Measurements from ENCODE around the gene BTBD9. TPM values are rescaled to one million over a fixed set of nuclear protein-coding genes. Genes with fewer than 3 reads are reported as not detected.

BTBD9 gene
- total and polyA plus RNA-seq, 9 of the 15 experiments (the other 6 are each of a cell fraction or from before 2014, with no cell fraction given), result 0.08 to 1.6 (median 0.58) TPM

DNA sequence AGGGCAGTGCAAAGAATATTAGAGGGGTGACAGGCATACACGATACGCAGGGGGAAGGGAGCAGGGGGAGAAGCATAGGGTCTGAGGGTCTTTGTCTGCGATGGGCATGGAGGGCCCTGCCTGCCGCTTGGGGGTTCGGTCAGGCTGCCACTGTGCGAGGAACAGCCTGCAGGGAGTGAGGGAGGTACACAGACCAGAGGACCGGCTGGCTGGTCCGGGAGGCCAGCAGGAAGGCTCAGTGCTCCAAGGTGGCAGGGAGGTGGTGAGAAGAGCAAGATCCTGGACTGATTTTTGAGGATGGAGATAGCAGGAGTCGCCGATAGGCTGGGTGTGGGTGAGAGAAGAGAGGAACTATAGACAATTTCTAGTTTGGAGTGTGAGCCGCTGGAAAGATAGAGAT, 481.8 kb downstream of the BTBD9 start:
- in situ Hi-C loops (cut with MboI), result no loop called here
- H3K9me1 ChIP-seq (ENCODE audit: control insufficient read depth, insufficient read depth, low read length), result no peaks in the 10 kb centered on the region
- no peak overlapping the region for H3K9ac ChIP-seq (ENCODE audit: insufficient read depth in 1 of 2, low read depth in 2 of 2, low read length in 2 of 2)
- no peaks in the 10 kb centered on the region for H3K79me2 ChIP-seq (ENCODE audit: control insufficient read depth, insufficient read depth, low read length)
- H3K27me3 ChIP-seq (ENCODE audit: control insufficient read depth in 2 of 2, insufficient read depth in 2 of 2, low read length in 2 of 2), result peaks cover 0 to 7% of the 10 kb centered on the region in 2 experiments; a peak in 1 of 5 replicates
- FAIRE-seq (no peak), DNase-seq (ENCODE audit: extremely low read depth in 1 of 4, low spot score in 3 of 4) (no peak), ATAC-seq (no peak)
- H3K4me1 ChIP-seq (replicated peaks in 1 of 2; ENCODE audit: control insufficient read depth in 2 of 2, insufficient read depth in 2 of 2, low read length in 2 of 2), result peaks cover 0 to 6% of the 10 kb centered on the region in 2 experiments; a peak in 1 of 5 replicates
- no TSS peak for BruUV-seq (replicated peaks)
- H3K4me3 ChIP-seq, result no peak overlapping the region
- peaks cover 7% of the 10 kb centered on the region; the same call in 1 of the 2 replicates for H4K20me1 ChIP-seq (replicated peaks; ENCODE audit: control insufficient read depth, insufficient read depth, low read length)
- CTCF ChIA-PET (ENCODE audit: low intra/inter-chr PET ratio), result no interaction called here
- no peaks in the 10 kb centered on the region for H3K9me3 ChIP-seq (replicated peaks; ENCODE audit: control insufficient read depth, insufficient read depth, low read depth, low read length)
- no peaks in the 10 kb centered on the region for H3K36me3 ChIP-seq (ENCODE audit: control insufficient read depth, insufficient read depth, low read length)
- intact Hi-C loops (cut with micrococcal nuclease), result no loop called here
- 58% methylated on average over 10 of the region's 11 CpGs for WGBS (ENCODE audit: insufficient coverage, low coverage, missing lambda C conversion rate)
- no peak overlapping the region for H2AFZ ChIP-seq (ENCODE audit: low read depth, low read length)
- POLR2A ChIA-PET, result no interaction called here
- H3K27ac ChIP-seq (ENCODE audit: extremely low read depth, low read depth, low read length), result no peak overlapping the region
- H3K4me2 ChIP-seq (ENCODE audit: insufficient read depth, low read length), result no peak overlapping the region
- TF ChIP-seq, protein P1, sequence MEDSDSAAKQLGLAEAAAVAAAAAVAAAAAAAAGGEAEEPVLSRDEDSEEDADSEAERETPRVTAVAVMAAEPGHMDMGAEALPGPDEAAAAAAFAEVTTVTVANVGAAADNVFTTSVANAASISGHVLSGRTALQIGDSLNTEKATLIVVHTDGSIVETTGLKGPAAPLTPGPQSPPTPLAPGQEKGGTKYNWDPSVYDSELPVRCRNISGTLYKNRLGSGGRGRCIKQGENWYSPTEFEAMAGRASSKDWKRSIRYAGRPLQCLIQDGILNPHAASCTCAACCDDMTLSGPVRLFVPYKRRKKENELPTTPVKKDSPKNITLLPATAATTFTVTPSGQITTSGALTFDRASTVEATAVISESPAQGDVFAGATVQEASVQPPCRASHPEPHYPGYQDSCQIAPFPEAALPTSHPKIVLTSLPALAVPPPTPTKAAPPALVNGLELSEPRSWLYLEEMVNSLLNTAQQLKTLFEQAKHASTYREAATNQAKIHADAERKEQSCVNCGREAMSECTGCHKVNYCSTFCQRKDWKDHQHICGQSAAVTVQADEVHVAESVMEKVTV (CRISPR knock-in tag; IDR thresholded peaks at IDR 0.05), result no peak
- no peak for TF ChIP-seq SAFB2 (IDR thresholded peaks at IDR 0.05; ENCODE audit: borderline replicate concordance, low read depth, low read length, severe bottlenecking)
- TF ChIP-seq ARID1B (IDR thresholded peaks at IDR 0.05), result no peak
- no peak for TF ChIP-seq POLR2AphosphoS2 (IDR thresholded peaks at IDR 0.05; ENCODE audit: low read length)
- TF ChIP-seq, protein P2, sequence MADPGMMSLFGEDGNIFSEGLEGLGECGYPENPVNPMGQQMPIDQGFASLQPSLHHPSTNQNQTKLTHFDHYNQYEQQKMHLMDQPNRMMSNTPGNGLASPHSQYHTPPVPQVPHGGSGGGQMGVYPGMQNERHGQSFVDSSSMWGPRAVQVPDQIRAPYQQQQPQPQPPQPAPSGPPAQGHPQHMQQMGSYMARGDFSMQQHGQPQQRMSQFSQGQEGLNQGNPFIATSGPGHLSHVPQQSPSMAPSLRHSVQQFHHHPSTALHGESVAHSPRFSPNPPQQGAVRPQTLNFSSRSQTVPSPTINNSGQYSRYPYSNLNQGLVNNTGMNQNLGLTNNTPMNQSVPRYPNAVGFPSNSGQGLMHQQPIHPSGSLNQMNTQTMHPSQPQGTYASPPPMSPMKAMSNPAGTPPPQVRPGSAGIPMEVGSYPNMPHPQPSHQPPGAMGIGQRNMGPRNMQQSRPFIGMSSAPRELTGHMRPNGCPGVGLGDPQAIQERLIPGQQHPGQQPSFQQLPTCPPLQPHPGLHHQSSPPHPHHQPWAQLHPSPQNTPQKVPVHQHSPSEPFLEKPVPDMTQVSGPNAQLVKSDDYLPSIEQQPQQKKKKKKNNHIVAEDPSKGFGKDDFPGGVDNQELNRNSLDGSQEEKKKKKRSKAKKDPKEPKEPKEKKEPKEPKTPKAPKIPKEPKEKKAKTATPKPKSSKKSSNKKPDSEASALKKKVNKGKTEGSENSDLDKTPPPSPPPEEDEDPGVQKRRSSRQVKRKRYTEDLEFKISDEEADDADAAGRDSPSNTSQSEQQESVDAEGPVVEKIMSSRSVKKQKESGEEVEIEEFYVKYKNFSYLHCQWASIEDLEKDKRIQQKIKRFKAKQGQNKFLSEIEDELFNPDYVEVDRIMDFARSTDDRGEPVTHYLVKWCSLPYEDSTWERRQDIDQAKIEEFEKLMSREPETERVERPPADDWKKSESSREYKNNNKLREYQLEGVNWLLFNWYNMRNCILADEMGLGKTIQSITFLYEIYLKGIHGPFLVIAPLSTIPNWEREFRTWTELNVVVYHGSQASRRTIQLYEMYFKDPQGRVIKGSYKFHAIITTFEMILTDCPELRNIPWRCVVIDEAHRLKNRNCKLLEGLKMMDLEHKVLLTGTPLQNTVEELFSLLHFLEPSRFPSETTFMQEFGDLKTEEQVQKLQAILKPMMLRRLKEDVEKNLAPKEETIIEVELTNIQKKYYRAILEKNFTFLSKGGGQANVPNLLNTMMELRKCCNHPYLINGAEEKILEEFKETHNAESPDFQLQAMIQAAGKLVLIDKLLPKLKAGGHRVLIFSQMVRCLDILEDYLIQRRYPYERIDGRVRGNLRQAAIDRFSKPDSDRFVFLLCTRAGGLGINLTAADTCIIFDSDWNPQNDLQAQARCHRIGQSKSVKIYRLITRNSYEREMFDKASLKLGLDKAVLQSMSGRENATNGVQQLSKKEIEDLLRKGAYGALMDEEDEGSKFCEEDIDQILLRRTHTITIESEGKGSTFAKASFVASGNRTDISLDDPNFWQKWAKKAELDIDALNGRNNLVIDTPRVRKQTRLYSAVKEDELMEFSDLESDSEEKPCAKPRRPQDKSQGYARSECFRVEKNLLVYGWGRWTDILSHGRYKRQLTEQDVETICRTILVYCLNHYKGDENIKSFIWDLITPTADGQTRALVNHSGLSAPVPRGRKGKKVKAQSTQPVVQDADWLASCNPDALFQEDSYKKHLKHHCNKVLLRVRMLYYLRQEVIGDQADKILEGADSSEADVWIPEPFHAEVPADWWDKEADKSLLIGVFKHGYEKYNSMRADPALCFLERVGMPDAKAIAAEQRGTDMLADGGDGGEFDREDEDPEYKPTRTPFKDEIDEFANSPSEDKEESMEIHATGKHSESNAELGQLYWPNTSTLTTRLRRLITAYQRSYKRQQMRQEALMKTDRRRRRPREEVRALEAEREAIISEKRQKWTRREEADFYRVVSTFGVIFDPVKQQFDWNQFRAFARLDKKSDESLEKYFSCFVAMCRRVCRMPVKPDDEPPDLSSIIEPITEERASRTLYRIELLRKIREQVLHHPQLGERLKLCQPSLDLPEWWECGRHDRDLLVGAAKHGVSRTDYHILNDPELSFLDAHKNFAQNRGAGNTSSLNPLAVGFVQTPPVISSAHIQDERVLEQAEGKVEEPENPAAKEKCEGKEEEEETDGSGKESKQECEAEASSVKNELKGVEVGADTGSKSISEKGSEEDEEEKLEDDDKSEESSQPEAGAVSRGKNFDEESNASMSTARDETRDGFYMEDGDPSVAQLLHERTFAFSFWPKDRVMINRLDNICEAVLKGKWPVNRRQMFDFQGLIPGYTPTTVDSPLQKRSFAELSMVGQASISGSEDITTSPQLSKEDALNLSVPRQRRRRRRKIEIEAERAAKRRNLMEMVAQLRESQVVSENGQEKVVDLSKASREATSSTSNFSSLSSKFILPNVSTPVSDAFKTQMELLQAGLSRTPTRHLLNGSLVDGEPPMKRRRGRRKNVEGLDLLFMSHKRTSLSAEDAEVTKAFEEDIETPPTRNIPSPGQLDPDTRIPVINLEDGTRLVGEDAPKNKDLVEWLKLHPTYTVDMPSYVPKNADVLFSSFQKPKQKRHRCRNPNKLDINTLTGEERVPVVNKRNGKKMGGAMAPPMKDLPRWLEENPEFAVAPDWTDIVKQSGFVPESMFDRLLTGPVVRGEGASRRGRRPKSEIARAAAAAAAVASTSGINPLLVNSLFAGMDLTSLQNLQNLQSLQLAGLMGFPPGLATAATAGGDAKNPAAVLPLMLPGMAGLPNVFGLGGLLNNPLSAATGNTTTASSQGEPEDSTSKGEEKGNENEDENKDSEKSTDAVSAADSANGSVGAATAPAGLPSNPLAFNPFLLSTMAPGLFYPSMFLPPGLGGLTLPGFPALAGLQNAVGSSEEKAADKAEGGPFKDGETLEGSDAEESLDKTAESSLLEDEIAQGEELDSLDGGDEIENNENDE (IDR thresholded peaks at IDR 0.05; ENCODE audit: low read depth, low read length), result no peak
